Lung (tissue), 12 donors: Measurements from ENCODE around the gene AJAP1. TPM values are rescaled to one million over a fixed set of nuclear protein-coding genes. Genes with fewer than 3 reads are reported as not detected.
"Not testable (repeated sequence)": the region's sequence is repeated elsewhere in the genome, so short reads cannot be mapped to it uniquely, and the experiment has no call there.

Experiments used
- ATAC-seq: fragments of 200-7000 bp; cut with Tn5 transposase; one replicate; pipeline ENCODE4 v1.9.1; 2020; ENCODE audit warnings: moderate number of reproducible peaks; ENCODE audit not compliant: insufficient read depth, low FRiP score
- DNase-seq, 3 donors: peaks; one replicate each; pipeline ENCODE4 v3.0.0-alpha.2; 2013 to 2017
- H3K27ac ChIP-seq, 2 donors: one replicate each; pipeline ENCODE4 v1.5.1; 2013; ENCODE audit warnings: mild to moderate bottlenecking in 2 of 2, moderate library complexity in 2 of 2, control low read depth in 1 of 2, inconsistent platforms in 1 of 2, low read depth in 1 of 2, low read length in 1 of 2
- H3K27me3 ChIP-seq, 3 donors: one replicate each; pipeline ENCODE4 v1.5.1; 2013; ENCODE audit warnings: low read length in 2 of 3; ENCODE audit not compliant: control insufficient read depth in 3 of 3, insufficient read depth in 3 of 3
- H3K36me3 ChIP-seq, 4 donors: one replicate each; pipeline ENCODE4 v1.5.1; 2013; ENCODE audit warnings: low read length in 4 of 4, mild to moderate bottlenecking in 1 of 4, moderate library complexity in 1 of 4; ENCODE audit not compliant: control insufficient read depth in 4 of 4, insufficient read depth in 4 of 4
- H3K4me1 ChIP-seq, 5 donors: one replicate each; pipeline ENCODE4 v1.5.1; 2013; ENCODE audit warnings: low read length in 5 of 5, mild to moderate bottlenecking in 2 of 5, moderate library complexity in 1 of 5; ENCODE audit not compliant: control insufficient read depth in 5 of 5, insufficient read depth in 5 of 5
- H3K4me3 ChIP-seq: one replicate; pipeline ENCODE4 v1.5.1; 2013; ENCODE audit warnings: mild to moderate bottlenecking, control low read depth, moderate library complexity
- H3K9ac ChIP-seq, 2 donors: one replicate each; pipeline ENCODE4 v1.5.1; 2013; ENCODE audit warnings: low read length in 2 of 2, control low read depth in 1 of 2; ENCODE audit not compliant: insufficient read depth in 1 of 2
- H3K9me3 ChIP-seq, 4 donors: one replicate each; pipeline ENCODE4 v1.5.1; 2013; ENCODE audit warnings: low read length in 3 of 4, mild to moderate bottlenecking in 1 of 4, moderate library complexity in 1 of 4; ENCODE audit not compliant: control insufficient read depth in 4 of 4, insufficient read depth in 3 of 4
- CTCF ChIP-seq: IDR thresholded peaks from 2 replicates; pipeline ENCODE4 v1.5.1; 2012; ENCODE audit warnings: mild to moderate bottlenecking; ENCODE audit errors: control extremely low read depth, extremely low read depth
- WGBS, 2 donors: extraction: QIAGEN DNeasy Blood & Tissue Kit; methylation state at CpG; one replicate each; pipeline ENCODE4 v1.1.7; 2013; 5-methylcytosine and 5-hydroxymethylcytosine counted together
- polyA plus RNA-seq, 2 donors: library from polyadenylated mRNA; stranded (reverse); fragments of 200-250 nt; gene quantifications; one replicate each; pipeline ENCODE4 v1.2.1, GENCODE V29; 2013
- total RNA-seq, 2 donors: library from RNA; depleted of rRNA in 1 of 2; stranded (reverse); fragments of >200 nt in 1 of 2; gene quantifications; one replicate each; pipeline ENCODE4 v1.2.1, GENCODE V29; 2014 to 2021
- donor health status: control.
- donor health status: control.
- donor health status: Bipolar disorder and iron deficiency.
- donor health status: healthy.
- donor health status: DM: yes; HTN: yes; CAD: no.

The AJAP1 gene
- total and polyA plus RNA-seq, 4 donors, result 0.05 to 0.77 (median 0.19) TPM

GRCh38 chr1:4662723-4663122, 8.3 kb downstream of the AJAP1 start:
- Histone ChIP-seq H3K27ac (no peak overlapping the region), H3K4me3 (no peak overlapping the region), H3K27me3 (peaks cover 19 to 49% (median 43%) of the 10 kb centered on the region in 3 donors), H3K4me1 (peaks cover 0 to 14% (median 4%) of the 10 kb centered on the region in 5 donors), H3K36me3 (no peaks in the 10 kb centered on the region), H3K9ac (no peak overlapping the region), H3K9me3 (peaks cover 0 to 4% (median 0%) of the 10 kb centered on the region in 4 donors)
- WGBS, 2 donors, result 79 to 84% methylated on average over 7 of the region's 7 CpGs
- no peak for DNase-seq
- TF ChIP-seq CTCF, result no peak
- no peak for ATAC-seq

- H3K4me1 ChIP-seq, result peaks cover 0 to 5% (median 0%) of the 10 kb centered on the region in 5 donors
- no peak overlapping the region for H3K4me3 ChIP-seq
- ATAC-seq, result no peak
- no peak overlapping the region for H3K9ac ChIP-seq
- no peak overlapping the region for H3K27ac ChIP-seq
- no peak for DNase-seq
- TF ChIP-seq CTCF, result no peak
- peaks cover 0 to 2% (median 0%) of the 10 kb centered on the region in 4 donors for H3K9me3 ChIP-seq
- no peaks in the 10 kb centered on the region for H3K36me3 ChIP-seq
- 78 to 83% methylated on average over 5 of the region's 5 CpGs for WGBS, 2 donors
- H3K27me3 ChIP-seq, result peaks cover 5 to 42% (median 36%) of the 10 kb centered on the region in 3 donors
Observed at GRCh38 chr1:4664095-4664494, 9.7 kb downstream of the AJAP1 start.

- peaks cover 0 to 2% (median 0%) of the 10 kb centered on the region in 4 donors for H3K9me3 ChIP-seq
- H3K27me3 ChIP-seq, result peaks cover under 1 to 41% (median 31%) of the 10 kb centered on the region in 3 donors
- WGBS, 2 donors, result 79 to 84% methylated on average over 8 of the region's 8 CpGs
- H3K9ac ChIP-seq, result no peak overlapping the region
- no peak for DNase-seq
- no peak overlapping the region for H3K4me3 ChIP-seq
- H3K27ac ChIP-seq, result no peak overlapping the region
- TF ChIP-seq CTCF, result no peak
- H3K36me3 ChIP-seq, result no peaks in the 10 kb centered on the region
- no peaks in the 10 kb centered on the region for H3K4me1 ChIP-seq
- ATAC-seq, result no peak
Observed at GRCh38 chr1:4664606-4665005, 10.2 kb downstream of the AJAP1 start.

- Histone ChIP-seq H3K9ac (no peak overlapping the region), H3K9me3 (peaks cover 0 to 2% (median 0%) of the 10 kb centered on the region in 4 donors), H3K4me3 (no peak overlapping the region), H3K27me3 (peaks cover 0 to 36% (median 23%) of the 10 kb centered on the region in 3 donors), H3K36me3 (no peaks in the 10 kb centered on the region), H3K27ac (no peak overlapping the region), H3K4me1 (no peaks in the 10 kb centered on the region)
- DNase-seq (no peak), ATAC-seq (no peak)
- TF ChIP-seq CTCF, result no peak
- WGBS, 2 donors, result 86 to 92% methylated on average over 9 of the region's 9 CpGs
Observed at GRCh38 chr1:4665456-4665855, 11.0 kb downstream of the AJAP1 start.

GRCh38 chr1:4666683-4667082, 12.3 kb downstream of the AJAP1 start:
- not testable (repeated sequence) for H3K4me1 ChIP-seq, DNase-seq, H3K4me3 ChIP-seq, H3K36me3 ChIP-seq, H3K9ac ChIP-seq, H3K27ac ChIP-seq, ATAC-seq, H3K9me3 ChIP-seq
- H3K27me3 ChIP-seq, result peaks cover 0 to 26% (median 12%) of the 10 kb centered on the region in 3 donors
- 88 to 96% methylated on average over 19 of the region's 19 CpGs for WGBS, 2 donors
